Measurements from ENCODE around the gene CACNA2D1. TPM values are rescaled to one million over a fixed set of nuclear protein-coding genes. Genes with fewer than 3 reads are reported as not detected.

The CACNA2D1 gene
- total and polyA plus RNA-seq, 9 of the 15 experiments (the other 6 are each of a cell fraction or from before 2014, with no cell fraction given): 0.49 TPM; not detected in 8

DNA sequence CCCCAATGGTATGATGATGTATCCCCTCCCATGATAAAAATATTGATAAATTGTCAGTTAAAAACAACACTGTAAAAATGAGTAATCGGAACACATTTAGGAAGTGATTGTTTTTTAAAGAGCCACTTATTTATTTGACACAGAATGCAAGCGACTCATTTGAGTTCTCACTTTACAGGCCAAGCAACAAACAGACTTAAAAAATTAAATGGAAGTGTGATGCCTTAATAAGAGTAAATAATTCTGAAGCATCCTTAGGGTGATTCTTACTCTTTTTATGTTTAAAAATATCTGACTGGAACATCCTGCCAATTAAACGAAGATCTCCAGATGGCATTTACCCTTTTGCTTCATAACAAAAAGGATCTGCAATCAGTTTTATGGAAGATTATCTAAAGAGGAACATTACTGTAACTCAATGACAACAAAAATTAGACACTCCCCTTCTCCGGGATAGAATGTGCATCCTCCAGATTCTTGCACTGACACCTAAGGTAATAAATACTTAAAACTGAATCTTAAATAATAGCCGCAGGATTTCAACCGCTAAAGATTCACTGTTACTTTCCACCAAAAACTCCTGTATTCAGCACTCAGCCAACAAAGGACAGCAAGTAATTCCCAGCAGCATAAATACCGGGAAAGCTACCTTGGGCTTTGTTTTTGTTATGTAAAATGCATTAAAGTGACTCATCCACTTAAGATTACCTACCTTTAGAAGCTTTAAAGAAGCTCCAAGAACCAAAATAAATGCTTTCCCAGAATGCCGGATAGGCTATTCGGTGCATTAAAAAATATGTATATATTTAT lies 1.7 kb downstream of the CACNA2D1 start:
- no peak for FAIRE-seq
- no peak overlapping the region for H3K4me3 ChIP-seq
- TF ChIP-seq MECOM (CRISPR knock-in tag; IDR thresholded peaks at IDR 0.05): no peak
- TF ChIP-seq ZSCAN32 (CRISPR knock-in tag; IDR thresholded peaks at IDR 0.05): no peak
- no peak for TF ChIP-seq RBM34 (IDR thresholded peaks at IDR 0.05; ENCODE audit: borderline replicate concordance, insufficient read depth, low read length)
- TF ChIP-seq BMI1 (IDR thresholded peaks at IDR 0.05; ENCODE audit: low read length): no peak
- TF ChIP-seq PHB2 (IDR thresholded peaks at IDR 0.05; ENCODE audit: low read depth): no peak
- TF ChIP-seq COPS2 (conservative IDR thresholded peaks at IDR 0.05): no peak
- no peak for TF ChIP-seq POLR2G (IDR thresholded peaks at IDR 0.05; ENCODE audit: low read depth, low read length)
- no peak for TF ChIP-seq ZKSCAN3 (CRISPR knock-in tag; IDR thresholded peaks at IDR 0.05)
- TF ChIP-seq SLC30A9 (CRISPR knock-in tag; IDR thresholded peaks at IDR 0.05): no peak
- TF ChIP-seq ZNF232 (CRISPR knock-in tag; IDR thresholded peaks at IDR 0.05): no peak
- TF ChIP-seq NCOA2 (IDR thresholded peaks at IDR 0.05; ENCODE audit: partially characterized antibody in 2 of 2): no peak
- TF ChIP-seq XRCC4 (IDR thresholded peaks at IDR 0.05; ENCODE audit: extremely low read depth, insufficient read depth, insufficient read length): no peak
- TF ChIP-seq U2AF1 (optimal IDR thresholded peaks at IDR 0.05; ENCODE audit: low read depth, low read length): no peak
- no peak for TF ChIP-seq ZNF354B (CRISPR knock-in tag; IDR thresholded peaks at IDR 0.05)
- TF ChIP-seq SMARCA5 (IDR thresholded peaks at IDR 0.05): no peak
- TF ChIP-seq, protein P1, sequence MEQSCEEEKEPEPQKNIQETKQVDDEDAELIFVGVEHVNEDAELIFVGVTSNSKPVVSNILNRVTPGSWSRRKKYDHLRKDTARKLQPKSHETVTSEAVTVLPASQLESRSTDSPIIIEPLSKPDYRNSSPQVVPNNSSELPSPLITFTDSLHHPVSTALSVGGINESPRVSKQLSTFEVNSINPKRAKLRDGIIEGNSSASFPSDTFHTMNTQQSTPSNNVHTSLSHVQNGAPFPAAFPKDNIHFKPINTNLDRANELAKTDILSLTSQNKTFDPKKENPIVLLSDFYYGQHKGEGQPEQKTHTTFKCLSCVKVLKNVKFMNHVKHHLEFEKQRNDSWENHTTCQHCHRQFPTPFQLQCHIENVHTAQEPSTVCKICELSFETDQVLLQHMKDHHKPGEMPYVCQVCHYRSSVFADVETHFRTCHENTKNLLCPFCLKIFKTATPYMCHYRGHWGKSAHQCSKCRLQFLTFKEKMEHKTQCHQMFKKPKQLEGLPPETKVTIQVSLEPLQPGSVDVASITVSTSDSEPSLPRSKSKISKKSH (CRISPR knock-in tag; IDR thresholded peaks at IDR 0.05): no peak
- TF ChIP-seq, protein P2, sequence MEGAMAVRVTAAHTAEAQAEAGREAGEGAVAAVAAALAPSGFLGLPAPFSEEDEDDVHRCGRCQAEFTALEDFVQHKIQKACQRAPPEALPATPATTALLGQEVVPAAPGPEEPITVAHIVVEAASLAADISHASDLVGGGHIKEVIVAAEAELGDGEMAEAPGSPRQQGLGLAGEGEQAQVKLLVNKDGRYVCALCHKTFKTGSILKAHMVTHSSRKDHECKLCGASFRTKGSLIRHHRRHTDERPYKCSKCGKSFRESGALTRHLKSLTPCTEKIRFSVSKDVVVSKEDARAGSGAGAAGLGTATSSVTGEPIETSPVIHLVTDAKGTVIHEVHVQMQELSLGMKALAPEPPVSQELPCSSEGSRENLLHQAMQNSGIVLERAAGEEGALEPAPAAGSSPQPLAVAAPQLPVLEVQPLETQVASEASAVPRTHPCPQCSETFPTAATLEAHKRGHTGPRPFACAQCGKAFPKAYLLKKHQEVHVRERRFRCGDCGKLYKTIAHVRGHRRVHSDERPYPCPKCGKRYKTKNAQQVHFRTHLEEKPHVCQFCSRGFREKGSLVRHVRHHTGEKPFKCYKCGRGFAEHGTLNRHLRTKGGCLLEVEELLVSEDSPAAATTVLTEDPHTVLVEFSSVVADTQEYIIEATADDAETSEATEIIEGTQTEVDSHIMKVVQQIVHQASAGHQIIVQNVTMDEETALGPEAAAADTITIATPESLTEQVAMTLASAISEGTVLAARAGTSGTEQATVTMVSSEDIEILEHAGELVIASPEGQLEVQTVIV (CRISPR knock-in tag; IDR thresholded peaks at IDR 0.05; ENCODE audit: borderline replicate concordance): no peak

More for the DNA sequence above, 1.7 kb downstream of the CACNA2D1 start:
- Histone ChIP-seq H3K79me2 (ENCODE audit: control insufficient read depth, insufficient read depth, low read length) (no peaks in the 10 kb centered on the region), H3K9me3 (replicated peaks; ENCODE audit: control insufficient read depth, insufficient read depth, low read depth, low read length) (no peaks in the 10 kb centered on the region), H2AFZ (ENCODE audit: low read depth, low read length) (no peak overlapping the region), H3K36me3 (ENCODE audit: control insufficient read depth, insufficient read depth, low read length) (no peaks in the 10 kb centered on the region), H3K4me2 (ENCODE audit: insufficient read depth, low read length) (no peak overlapping the region), H3K9ac (ENCODE audit: insufficient read depth in 1 of 2, low read depth in 2 of 2, low read length in 2 of 2) (no peak overlapping the region), H3K4me1 (replicated peaks in 1 of 2; ENCODE audit: control insufficient read depth in 2 of 2, insufficient read depth in 2 of 2, low read length in 2 of 2) (no peaks in the 10 kb centered on the region), H4K20me1 (replicated peaks; ENCODE audit: control insufficient read depth, insufficient read depth, low read length) (no peaks in the 10 kb centered on the region), H3K27me3 (ENCODE audit: control insufficient read depth in 2 of 2, insufficient read depth in 2 of 2, low read length in 2 of 2) (no peaks in the 10 kb centered on the region), H3K9me1 (ENCODE audit: control insufficient read depth, insufficient read depth, low read length) (no peaks in the 10 kb centered on the region), H3K27ac (ENCODE audit: extremely low read depth, low read depth, low read length) (no peak overlapping the region)
- POLR2A ChIA-PET: no interaction called here
- in situ Hi-C loops (cut with MboI) (no loop called here), intact Hi-C loops (cut with micrococcal nuclease) (no loop called here)
- 4% methylated on average over 9 of the region's 9 CpGs for WGBS (ENCODE audit: insufficient coverage, low coverage, missing lambda C conversion rate)
- ATAC-seq (no peak), DNase-seq (ENCODE audit: extremely low read depth in 1 of 4, low spot score in 3 of 4) (no peak)
- no TSS peak for BruUV-seq (replicated peaks)
- CTCF ChIA-PET (ENCODE audit: low intra/inter-chr PET ratio): no interaction called here

Measured in K562 (cell line).